ENCODE data around the gene FERMT1. TPM values are rescaled to one million over a fixed set of nuclear protein-coding genes. Genes with fewer than 3 reads are reported as not detected.

The FERMT1 gene, protein sequence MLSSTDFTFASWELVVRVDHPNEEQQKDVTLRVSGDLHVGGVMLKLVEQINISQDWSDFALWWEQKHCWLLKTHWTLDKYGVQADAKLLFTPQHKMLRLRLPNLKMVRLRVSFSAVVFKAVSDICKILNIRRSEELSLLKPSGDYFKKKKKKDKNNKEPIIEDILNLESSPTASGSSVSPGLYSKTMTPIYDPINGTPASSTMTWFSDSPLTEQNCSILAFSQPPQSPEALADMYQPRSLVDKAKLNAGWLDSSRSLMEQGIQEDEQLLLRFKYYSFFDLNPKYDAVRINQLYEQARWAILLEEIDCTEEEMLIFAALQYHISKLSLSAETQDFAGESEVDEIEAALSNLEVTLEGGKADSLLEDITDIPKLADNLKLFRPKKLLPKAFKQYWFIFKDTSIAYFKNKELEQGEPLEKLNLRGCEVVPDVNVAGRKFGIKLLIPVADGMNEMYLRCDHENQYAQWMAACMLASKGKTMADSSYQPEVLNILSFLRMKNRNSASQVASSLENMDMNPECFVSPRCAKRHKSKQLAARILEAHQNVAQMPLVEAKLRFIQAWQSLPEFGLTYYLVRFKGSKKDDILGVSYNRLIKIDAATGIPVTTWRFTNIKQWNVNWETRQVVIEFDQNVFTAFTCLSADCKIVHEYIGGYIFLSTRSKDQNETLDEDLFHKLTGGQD
- total RNA-seq = 1 to 10 TPM in 2 of 4 donors, under 1 TPM in 2; 0.78 to 3.5 (median 1.2) TPM

- Histone ChIP-seq H3K4me1 (peaks cover 0 to 22% (median 6%) of the 10 kb centered on the region in 4 donors), H3K4me3 (peak within 1 kb of the TSS; percentile 29 to 55 (median 44)), H3K36me3 (no peaks in the 10 kb centered on the region), H3K27ac (peak within 1 kb of the TSS in 3 of 4 donors; percentile 4 to 53 (median 22)), H3K27me3 (peaks cover 0 to 11% of the 10 kb centered on the region in 2 donors), H3K9me3 (no peaks in the 10 kb centered on the region)
- WGBS, 2 donors = 6 to 14% methylated on average over 17 to 31 of the region's 55 CpGs
- no peak for DNase-seq (ENCODE audit: low spot score in 2 of 2)
- TF ChIP-seq EP300 (IDR thresholded peaks at IDR 0.05) (no peak), POLR2A (IDR thresholded peaks at IDR 0.05) (no peak)
- TF ChIP-seq, protein P1, sequence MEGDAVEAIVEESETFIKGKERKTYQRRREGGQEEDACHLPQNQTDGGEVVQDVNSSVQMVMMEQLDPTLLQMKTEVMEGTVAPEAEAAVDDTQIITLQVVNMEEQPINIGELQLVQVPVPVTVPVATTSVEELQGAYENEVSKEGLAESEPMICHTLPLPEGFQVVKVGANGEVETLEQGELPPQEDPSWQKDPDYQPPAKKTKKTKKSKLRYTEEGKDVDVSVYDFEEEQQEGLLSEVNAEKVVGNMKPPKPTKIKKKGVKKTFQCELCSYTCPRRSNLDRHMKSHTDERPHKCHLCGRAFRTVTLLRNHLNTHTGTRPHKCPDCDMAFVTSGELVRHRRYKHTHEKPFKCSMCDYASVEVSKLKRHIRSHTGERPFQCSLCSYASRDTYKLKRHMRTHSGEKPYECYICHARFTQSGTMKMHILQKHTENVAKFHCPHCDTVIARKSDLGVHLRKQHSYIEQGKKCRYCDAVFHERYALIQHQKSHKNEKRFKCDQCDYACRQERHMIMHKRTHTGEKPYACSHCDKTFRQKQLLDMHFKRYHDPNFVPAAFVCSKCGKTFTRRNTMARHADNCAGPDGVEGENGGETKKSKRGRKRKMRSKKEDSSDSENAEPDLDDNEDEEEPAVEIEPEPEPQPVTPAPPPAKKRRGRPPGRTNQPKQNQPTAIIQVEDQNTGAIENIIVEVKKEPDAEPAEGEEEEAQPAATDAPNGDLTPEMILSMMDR (IDR thresholded peaks at IDR 0.05) = peak in 1 of 5 experiments; percentile 7
Measured at GRCh38 chr20:6122873-6123648, at the start of gene FERMT1. TSS of gene FERMT1 (minus strand) at chr20:6123030. CDS start at chr20:6119554, 3,476 bp downstream.

GRCh38 chr20:6169251-6169650 is 46.4 kb upstream of the FERMT1 start:
- H3K27me3 ChIP-seq = no peaks in the 10 kb centered on the region
- H3K36me3 ChIP-seq = no peaks in the 10 kb centered on the region
- no peaks in the 10 kb centered on the region for H3K4me1 ChIP-seq
- no peak overlapping the region for H3K4me3 ChIP-seq
- H3K27ac ChIP-seq = no peak overlapping the region
- peaks cover 0 to 7% (median 0%) of the 10 kb centered on the region in 4 donors for H3K9me3 ChIP-seq
- TF ChIP-seq POLR2A (IDR thresholded peaks at IDR 0.05) = no peak
- TF ChIP-seq, protein P1 (IDR thresholded peaks at IDR 0.05) = no peak
- no peak for TF ChIP-seq EP300 (IDR thresholded peaks at IDR 0.05)
- DNase-seq (ENCODE audit: low spot score in 2 of 2) = no peak

DNA sequence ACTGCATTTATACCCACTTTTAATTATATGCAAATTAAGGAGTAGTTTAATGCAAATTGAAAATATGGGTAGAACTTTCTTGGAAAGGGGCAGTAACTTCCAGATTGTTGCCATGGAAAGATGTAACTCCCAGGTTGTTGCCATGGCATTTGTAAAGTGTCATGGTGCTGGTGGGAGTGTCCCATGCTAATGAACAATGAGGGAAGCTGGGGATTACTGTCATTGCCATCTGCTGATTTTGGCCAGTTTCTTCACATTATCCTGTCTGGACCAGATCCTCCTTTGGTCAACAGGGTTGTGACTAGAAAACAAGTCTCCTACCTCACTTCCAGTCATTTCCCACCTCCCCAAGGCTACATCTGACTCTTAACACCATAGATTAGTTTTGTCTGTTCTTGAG is 45.4 kb upstream of the FERMT1 start:
- no peak for DNase-seq (ENCODE audit: low spot score in 2 of 2)

DNA sequence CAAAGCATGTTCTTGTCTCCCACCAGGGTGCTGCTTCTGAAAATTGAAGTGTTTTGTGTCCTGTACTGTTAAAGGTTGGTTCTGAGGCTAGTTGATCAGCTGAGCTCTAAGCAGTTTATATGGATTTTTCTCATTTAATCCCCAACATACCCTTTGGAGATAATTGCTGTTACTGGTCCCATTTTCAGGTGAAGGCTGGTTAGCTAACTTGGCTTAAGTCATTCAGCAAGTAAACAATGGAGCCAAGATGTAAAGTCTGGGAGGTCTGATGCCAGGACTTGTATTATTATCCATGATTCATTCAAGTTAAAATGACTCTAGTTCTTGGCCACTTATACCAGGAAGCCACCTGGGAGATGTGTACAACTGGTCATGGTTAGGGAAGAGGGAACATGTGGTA is 42.5 kb upstream of the FERMT1 start:
- Histone ChIP-seq H3K4me3 (no peak overlapping the region), H3K4me1 (peaks cover 0 to 4% (median 0%) of the 10 kb centered on the region in 4 donors), H3K36me3 (no peaks in the 10 kb centered on the region), H3K9me3 (no peaks in the 10 kb centered on the region), H3K27me3 (no peaks in the 10 kb centered on the region), H3K27ac (no peak overlapping the region)
- DNase-seq (ENCODE audit: low spot score in 2 of 2) = no peak
- TF ChIP-seq EP300 (IDR thresholded peaks at IDR 0.05) (no peak), POLR2A (IDR thresholded peaks at IDR 0.05) (no peak)
- TF ChIP-seq, protein P1 (IDR thresholded peaks at IDR 0.05) = no peak

More for the DNA sequence above, 45.4 kb upstream of the FERMT1 start:
- no peaks in the 10 kb centered on the region for H3K4me1 ChIP-seq
- H3K27ac ChIP-seq = no peak overlapping the region
- H3K36me3 ChIP-seq = no peaks in the 10 kb centered on the region
- H3K9me3 ChIP-seq = peaks cover 0 to 7% (median 0%) of the 10 kb centered on the region in 4 donors
- H3K27me3 ChIP-seq = no peaks in the 10 kb centered on the region
- no peak overlapping the region for H3K4me3 ChIP-seq
- TF ChIP-seq POLR2A (IDR thresholded peaks at IDR 0.05) (no peak), EP300 (IDR thresholded peaks at IDR 0.05) (no peak)
- TF ChIP-seq, protein P1 (IDR thresholded peaks at IDR 0.05) = no peak

Data from tibial nerve (tissue), 4 donors.